Activated gamma-delta T cell treated with anti-CD3 and anti-CD28 coated beads, Interleukin-2, amount 50 U/mL, for 16 hours (primary cell): ENCODE data around the gene TNRC18.
"Not testable (repeated sequence)": the region's sequence is repeated elsewhere in the genome, so short reads cannot be mapped to it uniquely, and the experiment has no call there.

Source experiments
- DNase-seq: peaks from one replicate; pipeline ENCODE4 v3.0.0-alpha.2; 2020; ENCODE audit warnings: low read depth

Gene TNRC18

DNA sequence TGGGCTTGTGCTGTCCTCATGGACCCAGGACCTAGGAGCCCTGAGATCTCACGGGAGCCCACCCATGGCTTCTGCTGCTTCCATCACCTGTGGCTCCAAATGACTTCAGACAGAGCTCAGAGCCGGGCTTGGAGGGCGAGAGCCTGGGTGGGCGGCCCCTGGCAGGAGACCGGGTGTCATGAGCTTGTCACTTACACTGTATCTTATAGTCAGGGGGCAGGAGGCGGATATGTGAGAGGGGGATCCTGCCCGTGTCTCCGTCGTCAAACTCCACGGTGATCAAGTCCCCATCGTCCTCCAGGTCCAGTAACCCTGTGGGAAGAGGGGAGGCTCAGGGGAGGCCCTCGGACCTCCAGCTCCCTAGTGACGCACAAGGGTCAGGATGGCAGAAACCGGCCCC, 107.9 kb downstream of the TNRC18 start:
- DNase-seq: no peak

DNA sequence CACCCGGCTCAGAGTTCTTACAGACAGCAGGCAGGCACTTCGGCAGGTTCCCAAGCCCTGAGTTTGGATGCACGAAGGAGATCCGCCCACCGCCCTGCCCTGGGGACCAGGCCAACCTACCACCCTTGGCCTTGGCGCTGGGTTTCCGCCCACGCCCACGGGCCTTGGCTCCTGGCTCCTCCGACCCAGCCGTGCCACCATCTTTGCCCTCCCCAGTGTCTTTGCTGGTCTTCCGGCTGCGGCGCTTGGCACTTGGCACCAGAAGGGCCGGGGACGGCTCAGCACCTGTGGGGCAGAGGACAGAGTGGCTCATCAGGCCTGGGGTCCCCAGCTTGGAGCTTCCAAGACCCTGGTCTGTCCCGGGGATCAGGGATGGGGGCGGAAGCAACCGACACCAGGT, 108.8 kb downstream of the TNRC18 start:
- no peak for DNase-seq

DNA sequence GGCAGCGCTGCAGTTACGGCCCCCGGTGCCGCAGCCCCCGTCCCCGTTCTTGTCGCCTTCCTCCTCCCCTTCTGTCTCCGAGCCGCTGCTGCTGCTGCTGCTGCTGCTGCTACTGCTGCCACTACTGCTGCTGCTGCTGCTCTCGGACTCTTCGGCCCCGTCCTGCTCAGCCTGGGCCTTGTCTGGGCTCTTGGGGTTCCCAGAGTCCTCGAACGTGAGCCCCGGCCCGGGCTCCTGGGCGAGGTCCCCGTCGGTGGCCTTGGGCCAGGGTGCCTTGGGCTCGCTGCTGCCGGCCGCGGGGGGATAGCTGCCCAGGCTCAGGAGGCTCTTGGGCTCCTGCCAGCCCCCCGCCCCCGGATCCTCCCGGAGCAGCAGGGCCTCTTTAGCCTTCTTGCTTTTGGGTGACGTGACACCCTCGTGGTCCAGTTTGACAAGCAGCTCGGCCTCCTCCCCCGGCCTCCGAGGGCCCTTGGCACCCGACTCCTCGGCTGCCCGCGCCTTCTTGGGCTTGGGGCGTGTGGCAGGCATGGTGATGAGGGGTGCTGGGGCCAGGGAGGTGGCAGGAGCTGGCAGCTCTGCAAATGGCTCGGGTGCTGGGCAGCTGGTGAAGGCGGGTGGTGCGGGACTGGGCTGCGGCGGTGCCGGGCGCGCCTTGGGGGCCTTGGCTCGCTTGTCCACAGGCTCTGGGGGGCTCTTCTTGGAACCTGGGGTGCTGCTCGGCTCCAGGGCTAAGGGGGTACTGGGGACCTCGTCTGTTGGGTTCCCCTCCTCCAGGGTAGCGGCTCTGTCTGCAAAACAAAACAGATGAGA, 110.4 kb downstream of the TNRC18 start:
- DNase-seq: not testable (repeated sequence)

DNA sequence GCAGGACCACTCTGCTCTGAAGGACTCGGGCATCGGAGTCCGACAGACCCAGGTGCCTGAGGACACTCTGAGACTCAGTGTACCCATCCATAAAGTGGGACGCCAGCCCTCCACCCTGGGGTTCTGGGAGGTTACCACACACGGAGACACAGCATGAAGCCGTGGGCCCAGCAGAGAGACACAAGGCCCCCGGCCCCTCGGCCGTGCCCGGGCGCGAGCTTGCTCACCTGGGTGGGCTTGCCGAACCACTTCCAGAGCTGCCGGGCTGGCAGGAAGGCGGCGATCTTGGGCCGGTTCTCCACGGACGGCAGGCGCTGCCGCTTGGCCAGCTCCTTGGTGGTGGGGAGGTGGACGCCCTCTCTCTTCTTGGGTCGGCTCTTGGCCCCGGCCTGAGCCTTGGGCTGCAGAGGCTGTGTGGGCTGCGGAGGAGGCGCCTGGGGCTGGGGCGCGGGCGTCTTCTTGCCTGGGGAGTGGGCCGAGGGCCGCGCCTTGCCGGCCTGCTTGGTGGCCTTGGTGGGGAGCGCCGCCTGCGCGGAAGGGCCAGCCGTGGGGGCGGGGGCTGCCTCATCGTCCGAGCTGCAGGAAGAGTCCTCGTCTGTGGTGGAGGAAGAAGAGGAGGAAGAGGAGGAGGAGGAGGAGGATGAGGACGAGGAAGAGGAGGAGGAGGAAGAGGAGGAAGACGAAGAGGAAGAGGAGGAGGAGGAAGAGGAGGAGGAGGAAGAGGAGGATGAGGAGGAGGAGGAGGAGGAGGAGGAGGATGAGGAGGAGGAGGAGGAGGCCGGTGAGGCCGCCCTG, 111.2 kb downstream of the TNRC18 start:
- not testable (repeated sequence) for DNase-seq

DNA sequence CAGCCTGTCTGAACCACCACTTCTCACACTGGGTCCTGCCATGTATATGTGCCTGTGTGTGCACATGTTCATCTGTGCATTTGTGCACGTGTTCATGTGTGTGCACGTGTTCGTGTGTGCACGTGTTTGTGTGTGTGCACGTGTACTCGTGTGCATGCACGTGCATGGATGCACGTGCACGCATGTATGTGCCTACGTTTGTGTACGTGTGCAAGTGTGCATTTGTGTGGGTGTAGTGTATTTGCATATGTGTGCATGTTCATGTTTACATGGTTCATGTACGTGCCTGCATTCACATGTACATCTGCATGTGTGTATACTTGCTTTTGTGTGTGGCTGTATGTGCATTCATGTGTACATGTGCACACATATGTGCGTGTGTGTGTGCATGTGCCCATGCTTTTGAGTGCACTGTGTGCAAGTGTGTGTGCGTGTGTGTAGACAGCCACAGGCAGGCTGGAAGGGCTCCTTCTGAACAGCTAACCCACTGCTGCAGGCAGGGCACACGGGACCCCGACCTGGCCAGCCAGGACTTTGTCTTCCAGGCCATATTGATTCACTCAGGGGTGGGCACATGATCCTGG, 112.7 kb downstream of the TNRC18 start:
- DNase-seq: no peak

DNA sequence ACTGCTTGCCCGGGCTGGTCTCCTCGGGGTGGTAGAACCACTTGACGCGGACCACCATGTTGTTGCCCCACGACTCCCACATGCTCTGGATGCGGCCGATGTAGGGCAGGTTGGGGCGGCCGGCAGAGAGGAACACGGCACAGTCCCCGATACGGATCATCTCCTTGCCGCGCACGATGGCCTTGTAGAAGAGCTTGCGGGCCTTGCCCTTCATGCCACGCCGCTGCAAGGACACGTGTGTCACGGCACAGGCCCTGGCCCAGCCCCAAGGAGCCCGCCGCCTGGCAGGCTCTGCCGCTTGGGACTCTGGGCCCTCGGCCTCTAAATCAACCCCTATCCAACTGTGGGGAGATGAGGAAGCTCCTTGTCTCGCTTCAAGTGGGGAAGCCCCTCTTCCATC, 114.5 kb downstream of the TNRC18 start:
- no peak for DNase-seq

DNA sequence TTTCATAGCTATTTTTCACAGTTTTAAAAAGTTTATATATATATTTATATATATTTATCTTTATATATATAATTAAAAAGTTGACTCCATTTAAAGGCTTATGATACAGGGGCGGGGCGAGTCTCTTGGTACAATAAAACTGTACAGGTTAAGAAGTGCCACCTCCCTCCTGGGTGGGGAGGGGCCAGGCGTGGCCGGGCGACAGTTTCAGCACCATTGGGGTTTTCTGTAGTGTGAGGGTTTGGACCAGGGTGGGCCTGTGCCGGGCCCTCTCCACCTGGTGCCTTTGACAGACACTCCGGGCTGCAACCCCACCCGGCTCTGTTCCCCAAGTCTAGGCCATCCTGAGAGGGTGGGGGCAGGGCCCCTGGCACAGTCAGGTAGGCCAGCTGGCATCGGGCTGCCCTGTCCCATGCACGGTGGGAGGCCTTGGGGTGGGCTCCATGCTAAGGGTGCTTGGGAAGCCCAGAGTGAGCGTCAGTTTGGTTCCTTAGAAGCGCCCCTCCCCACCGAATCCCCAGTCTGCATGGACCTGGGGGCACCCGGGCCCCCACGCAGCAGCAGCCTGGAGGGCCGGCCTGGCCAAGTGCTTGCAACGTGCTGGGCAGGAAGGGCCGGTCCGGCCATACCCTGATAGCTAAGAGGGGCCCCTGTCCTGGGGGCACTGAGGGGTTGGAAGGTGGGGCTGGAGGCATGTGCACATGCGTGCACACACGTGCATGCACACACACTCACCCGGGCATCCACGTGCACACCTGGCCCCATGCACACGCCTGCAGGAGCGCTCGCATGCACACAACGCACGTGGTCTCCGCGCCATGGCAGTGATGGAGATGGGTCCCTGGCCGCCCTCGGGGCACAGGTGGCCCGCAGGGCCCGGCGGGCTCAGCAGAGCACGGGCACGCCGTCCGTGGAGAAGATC, 116.2 kb downstream of the TNRC18 start:
- DNase-seq: not testable (repeated sequence)

DNA sequence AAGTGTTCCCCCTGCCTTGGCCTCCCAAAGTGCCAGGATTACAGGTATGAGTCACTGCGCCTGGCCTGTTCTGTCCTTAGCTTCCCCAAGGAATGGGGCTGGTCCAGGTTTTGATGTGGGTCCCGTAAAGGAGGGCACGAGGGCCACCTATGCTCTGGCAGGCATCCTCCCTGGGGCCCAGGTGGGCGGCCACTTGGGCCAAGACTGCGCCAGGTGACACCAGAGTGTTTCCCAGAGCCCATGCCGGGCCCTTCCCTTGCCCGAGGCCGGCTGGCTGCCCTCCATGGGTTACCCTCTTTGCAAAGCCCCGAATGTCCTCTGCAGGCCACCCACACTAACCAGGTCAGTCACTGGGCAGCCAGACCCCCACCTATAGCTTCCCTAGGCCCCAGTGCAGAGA, 118.6 kb downstream of the TNRC18 start:
- not testable (repeated sequence) for DNase-seq

DNA sequence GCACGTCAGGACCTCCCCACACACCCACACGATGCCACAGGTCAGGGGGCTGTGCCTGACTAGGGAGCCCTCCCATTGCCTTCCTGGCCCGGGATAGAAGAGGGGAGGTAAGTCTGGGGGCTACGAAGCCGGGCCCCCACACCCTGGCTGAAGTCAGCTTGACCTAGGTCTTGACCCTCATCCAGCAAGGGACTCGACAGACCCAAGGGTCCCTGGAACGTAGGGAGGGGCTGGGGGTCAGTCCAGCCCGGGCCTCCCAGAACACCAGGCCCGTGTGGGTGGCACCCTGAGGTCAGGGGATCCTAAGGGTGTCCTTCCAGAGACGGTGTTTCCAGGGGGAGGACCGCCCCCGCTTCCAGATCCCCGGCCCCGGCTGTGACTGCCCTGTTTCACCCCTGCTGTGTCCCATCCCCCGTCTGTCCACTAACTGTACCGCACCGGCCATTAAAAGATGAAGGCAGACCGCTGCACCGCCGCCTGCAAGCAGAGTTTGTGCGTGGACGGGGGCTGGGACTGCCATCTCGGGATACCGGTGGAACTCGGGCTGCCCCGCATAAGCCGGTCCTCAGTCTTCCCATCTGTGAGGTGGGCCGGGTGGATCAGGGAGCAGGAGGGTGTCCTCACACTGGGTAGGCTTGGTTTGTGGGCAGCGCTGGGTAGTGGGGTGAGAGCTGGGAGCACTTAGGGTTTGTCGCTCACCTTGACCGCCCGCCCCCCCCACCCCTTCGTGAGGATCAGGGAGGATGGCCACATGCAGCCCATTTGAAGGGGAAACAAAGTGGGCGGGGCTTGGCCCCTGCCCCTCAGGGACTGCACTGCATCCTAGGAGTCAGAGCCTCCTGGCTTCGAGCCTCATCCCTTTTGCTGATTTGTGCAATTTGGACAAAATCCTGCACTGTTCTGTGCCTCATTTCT, 119.8 kb downstream of the TNRC18 start:
- DNase-seq: no peak

DNA sequence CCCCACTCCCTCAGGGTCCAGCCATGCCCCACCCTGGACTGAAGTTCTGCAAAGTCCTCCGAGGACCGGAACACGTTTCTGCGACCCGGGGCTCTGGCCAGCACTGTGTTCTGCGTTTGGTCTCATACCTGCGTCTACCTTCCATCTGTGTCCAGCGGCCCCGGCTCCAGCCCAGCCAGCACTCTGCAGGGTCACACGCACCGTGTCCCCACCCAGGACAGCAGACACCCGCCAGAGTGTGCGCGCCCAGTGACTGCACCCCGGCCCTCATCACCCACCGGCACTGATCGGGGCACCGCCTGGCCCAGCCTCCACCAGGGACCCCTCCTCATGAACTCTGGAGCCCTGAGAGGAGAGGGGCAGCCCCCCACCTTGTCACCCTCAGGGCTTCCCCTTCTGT, 120.6 kb downstream of the TNRC18 start:
- DNase-seq: no peak

DNA sequence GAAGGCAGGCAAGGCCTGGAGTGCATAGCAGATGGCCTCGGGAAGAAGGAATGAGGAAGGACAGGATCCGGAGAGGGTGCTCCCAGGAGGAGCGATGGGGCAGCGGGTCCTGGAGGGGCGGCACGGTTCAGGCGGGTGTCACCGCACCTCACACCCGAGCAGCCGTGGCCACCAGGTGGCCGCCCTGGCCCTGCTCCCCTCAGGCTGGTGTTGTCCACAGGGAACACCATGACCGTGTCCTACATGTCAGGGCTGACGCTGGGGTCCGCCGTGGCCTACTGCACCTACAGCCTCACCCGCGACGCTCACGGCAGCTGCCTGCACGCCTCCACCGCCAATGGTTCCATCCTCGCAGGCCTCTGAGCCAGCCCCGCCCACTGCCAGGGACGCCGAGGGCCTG, 121.1 kb downstream of the TNRC18 start:
- no peak for DNase-seq

DNA sequence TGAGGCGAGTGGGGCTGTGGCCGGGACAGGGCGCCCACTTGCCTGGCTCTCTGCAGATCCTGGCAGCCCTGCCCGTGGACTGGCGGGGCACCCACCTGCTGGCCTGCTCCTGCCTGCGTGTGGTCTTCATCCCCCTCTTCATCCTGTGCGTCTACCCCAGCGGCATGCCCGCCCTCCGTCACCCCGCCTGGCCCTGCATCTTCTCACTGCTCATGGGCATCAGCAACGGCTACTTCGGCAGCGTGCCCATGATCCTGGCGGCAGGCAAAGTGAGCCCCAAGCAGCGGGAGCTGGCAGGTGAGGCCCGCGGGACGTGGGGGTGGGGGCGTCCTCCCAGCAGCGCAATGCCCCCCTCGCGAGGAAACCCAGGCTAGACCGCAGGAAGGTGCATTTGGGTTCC, 123.3 kb downstream of the TNRC18 start:
- no peak for DNase-seq

DNA sequence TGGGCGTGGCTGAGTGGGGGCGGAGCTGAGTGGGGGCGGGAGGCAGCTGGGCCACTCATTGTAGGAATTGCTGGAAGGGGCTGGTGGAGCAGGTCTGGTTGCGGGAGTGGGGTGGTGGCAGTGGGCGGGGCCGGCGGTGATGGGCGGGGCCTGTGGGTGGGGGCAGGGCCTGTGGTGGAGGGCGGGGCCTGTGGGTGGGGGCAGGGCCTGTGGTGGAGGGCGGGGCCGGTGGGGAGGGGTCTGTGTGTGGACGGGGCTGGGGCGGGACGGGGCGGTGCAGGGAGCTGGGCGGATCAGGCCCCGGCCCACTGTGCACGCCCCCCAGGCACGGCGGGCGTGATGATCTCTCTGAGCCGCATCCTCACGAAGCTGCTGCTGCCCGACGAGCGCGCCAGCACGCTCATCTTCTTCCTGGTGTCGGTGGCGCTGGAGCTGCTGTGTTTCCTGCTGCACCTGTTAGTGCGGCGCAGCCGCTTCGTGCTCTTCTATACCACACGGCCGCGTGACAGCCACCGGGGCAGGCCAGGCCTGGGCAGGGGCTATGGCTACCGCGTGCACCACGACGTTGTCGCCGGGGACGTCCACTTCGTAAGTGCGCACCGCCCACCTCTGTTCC, 126.9 kb downstream of the TNRC18 start:
- DNase-seq: peak; percentile 51

DNA sequence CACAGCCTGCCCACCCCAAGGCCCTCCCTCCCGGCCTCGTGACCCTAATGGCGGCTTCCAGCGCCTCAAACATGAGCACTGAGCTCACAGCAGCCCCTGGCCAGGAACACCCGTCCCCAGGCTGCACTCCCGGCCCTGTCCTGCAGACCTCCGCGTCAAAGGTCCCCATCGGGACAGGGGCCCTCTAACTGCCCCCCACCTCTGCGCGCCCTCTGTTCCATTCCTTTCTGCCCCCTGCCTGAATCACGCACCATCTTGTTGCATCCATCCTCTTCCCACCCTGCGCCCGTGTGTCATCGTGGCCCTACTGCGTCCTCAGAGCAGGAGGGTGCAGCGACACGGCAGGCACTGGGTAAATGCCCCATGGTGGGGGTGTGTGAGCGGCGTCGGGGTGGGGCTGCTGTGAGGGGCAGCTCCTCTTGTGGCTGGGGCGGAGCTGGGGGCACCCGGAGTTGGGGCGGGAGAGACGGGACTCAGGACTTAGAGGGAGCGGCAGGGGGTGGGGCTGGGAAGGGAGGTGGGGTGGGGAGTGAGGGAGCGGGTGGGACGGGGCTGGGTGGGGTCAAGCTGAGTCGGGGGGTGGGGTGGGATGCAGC, 127.5 kb downstream of the TNRC18 start:
- DNase-seq: no peak

DNA sequence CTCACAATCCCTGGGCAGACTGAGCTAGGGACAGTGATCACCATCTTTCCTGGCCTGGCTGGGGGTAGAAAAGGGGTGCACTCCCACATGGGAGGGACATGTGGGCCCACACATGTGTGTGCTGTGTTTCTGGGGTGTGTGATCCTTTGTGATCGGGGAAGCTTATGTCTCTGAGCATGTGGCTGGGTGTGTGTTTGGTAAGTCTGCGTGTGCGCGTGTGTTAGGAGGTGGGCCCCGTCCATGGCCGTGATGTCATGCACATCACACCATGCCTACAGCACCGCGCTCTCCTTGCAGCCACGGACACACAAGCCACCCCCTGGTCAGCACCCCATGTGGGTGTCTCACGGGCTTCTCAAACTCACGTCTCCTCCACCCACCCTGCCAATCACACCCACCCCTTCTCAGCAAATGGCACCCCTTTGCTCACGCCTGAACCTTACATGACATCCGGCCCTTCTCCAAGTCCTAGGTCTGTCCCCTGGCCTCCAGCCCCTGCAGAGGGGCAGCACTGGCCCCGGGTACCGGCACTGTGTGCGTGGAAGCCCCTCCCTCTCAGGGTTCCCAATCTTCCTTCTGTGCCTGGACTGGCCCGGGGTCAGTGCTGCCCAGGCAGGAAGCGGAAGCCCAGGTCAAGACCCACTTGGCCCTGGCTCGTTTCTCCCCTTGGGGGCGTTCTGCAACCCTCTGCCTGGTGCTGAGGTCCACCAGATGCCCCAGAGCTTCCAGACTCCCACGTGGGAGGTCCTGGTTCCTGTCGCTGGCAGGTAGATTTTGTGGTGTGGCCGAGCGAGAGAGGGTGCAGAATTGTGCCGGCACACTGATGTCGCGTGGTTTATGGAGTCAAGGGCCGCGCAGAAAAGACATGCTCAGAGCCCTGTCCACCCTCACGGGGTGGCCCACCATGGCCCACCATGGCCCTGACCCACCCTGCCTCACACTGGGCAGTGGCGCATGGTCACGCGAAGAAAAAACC, 128.3 kb downstream of the TNRC18 start:
- no peak for DNase-seq

DNA sequence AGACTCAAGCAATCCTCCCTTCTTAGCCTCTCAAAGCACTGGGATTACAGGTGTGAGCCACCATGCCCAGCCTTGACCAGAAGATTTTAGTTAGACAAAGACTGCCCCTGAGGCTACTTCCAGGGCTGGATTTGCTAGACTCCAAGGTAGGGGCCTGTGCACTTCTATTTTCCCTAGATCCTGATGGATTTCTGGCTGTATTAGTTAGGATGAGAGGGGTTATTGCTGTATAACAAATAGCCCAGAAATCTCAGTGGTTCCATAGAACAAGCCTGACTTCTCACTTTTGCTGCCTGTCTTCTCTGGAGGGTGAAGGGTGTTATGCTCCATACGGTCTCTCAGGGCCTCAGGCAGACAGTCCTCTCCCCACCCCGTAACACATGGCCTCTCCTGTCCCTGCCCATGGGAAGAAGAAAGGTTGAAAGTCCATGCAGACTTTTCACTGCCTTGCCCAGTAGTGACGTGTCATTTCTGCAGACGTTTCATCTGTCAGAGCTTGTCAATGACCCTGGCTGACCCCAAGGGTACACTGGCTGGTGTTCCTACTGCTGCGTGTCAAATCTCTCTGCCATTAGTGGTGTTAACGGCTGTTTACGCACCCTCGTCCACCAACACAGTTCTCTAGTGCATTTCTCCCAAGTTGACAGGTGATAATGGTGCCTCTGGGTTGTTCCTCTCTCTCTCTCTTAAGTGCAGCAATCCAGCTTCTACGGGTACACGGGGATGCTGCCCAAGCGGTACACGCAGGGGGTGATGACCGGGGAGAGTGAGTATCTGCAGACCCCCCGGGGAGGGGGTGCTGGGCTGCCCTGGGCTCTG, 129.3 kb downstream of the TNRC18 start:
- DNase-seq: no peak

DNA sequence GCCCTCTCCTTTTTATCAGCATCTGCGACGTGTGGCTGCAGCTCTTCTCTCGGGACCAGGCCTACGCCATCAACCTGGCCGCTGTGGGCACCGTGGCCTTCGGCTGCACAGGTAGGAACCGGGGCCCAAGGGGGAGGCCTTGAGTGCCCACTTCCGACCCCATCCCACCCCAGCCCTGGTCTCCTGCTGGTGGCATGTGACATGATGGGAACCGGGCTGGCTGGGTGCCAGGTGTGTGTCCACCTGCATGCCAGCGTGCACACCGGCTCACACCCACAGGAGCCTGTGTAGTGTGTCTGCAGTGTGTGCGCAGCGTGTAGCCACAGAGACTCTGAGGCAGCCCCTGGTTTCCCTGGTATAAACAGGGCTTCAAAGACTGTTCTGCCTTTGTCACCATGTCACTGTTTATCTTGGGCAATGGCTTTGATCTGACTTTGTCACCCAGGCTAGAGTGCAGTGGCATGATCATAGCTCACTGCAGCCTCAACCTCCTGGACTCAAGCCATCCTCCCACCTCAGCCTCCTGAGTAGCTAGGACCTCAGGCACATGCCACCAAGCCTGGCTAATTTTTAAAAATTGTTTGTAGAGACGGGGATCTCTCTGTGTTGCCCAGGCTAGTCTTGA, 131.8 kb downstream of the TNRC18 start:
- not testable (repeated sequence) for DNase-seq
